HEK293 (cell line): Measurements from ENCODE around the gene MUC2.

Source experiments
- CTCF ChIA-PET: fragments of 350-600 bp; formaldehyde crosslinking; extraction: SDS; loops from one replicate; lab custom pipeline; 2021; ENCODE audit warnings: antibody characterized with exemption; lab: Yijun Ruan, JAX
- POLR2A ChIA-PET: fragments of 300-600 bp; formaldehyde crosslinking; extraction: SDS; loops from one replicate; lab custom pipeline; 2020; ENCODE audit warnings: antibody characterized with exemption, inconsistent platforms; lab: Yijun Ruan, JAX
- H3K27ac ChIP-seq: fragments of 200-500 bp; sonication (Bioruptor generic); 2 replicates; pipeline ENCODE4 v1.5.1; 2014; ENCODE audit warnings: low read depth, low read length, control low read depth, inconsistent platforms; ENCODE audit errors: extremely low read depth
- H3K36me3 ChIP-seq, 2 experiments: fragments of 200-500 bp in 1 of 2; sonication (Bioruptor generic) in 1 of 2; 1 replicate in 1 of 2; 2 replicates in 1 of 2; pipeline ENCODE4 v1.5.1; 2014 to 2017; ENCODE audit warnings: inconsistent platforms in 2 of 2, low read length in 2 of 2; ENCODE audit not compliant: control insufficient read depth in 2 of 2, insufficient read depth in 1 of 2
- H3K4me1 ChIP-seq: fragments of 200-500 bp; sonication (Bioruptor generic); 2 replicates; pipeline ENCODE4 v1.5.1; 2014; ENCODE audit warnings: mild to moderate bottlenecking, low read length, inconsistent platforms; ENCODE audit not compliant: control insufficient read depth, insufficient read depth
- H3K4me3 ChIP-seq: 2 replicates; pipeline ENCODE4 v1.5.1; 2011; ENCODE audit warnings: low read depth, mild to moderate bottlenecking, control low read depth, low read length, moderate library complexity
- H3K9me3 ChIP-seq: fragments of 200-500 bp; sonication (Bioruptor generic); 2 replicates; pipeline ENCODE4 v1.5.1; 2014; ENCODE audit warnings: low read depth, low read length, inconsistent platforms; ENCODE audit not compliant: control insufficient read depth, insufficient read depth
- ATF2 ChIP-seq: fragments of 450-650 bp; formaldehyde crosslinking; IDR thresholded peaks from 2 replicates; pipeline ENCODE4 v1.5.1; 2016; ENCODE audit warnings: missing biosample characterization, missing genetic modification characterization, low read depth
- BCL6B ChIP-seq: fragments of 450-650 bp; formaldehyde crosslinking; IDR thresholded peaks from 2 replicates; pipeline ENCODE4 v1.5.1; 2017; ENCODE audit warnings: missing biosample characterization, missing genetic modification characterization
- GFI1B ChIP-seq: fragments of 450-650 bp; formaldehyde crosslinking; IDR thresholded peaks from 2 replicates; pipeline ENCODE4 v1.5.1; 2016; ENCODE audit warnings: missing biosample characterization, missing genetic modification characterization
- GLI4 ChIP-seq: fragments of 450-650 bp; formaldehyde crosslinking; IDR thresholded peaks from 2 replicates; pipeline ENCODE4 v1.5.1; 2016; ENCODE audit warnings: missing biosample characterization, missing genetic modification characterization
- MYNN ChIP-seq: fragments of 450-650 bp; formaldehyde crosslinking; IDR thresholded peaks from 2 replicates; pipeline ENCODE4 v1.5.1; 2016; ENCODE audit warnings: missing biosample characterization, missing genetic modification characterization, borderline replicate concordance
- PBX3 ChIP-seq: sonication (generic); formaldehyde crosslinking; IDR thresholded peaks from 2 replicates; pipeline ENCODE4 v1.8.1; 2022; ENCODE audit warnings: mild to moderate bottlenecking, moderate library complexity, missing genetic modification reagents
- PRDM2 ChIP-seq: fragments of 450-650 bp; formaldehyde crosslinking; IDR thresholded peaks from 2 replicates; pipeline ENCODE4 v1.5.1; 2016; ENCODE audit warnings: missing biosample characterization, missing genetic modification characterization, borderline replicate concordance
- ZNF221 ChIP-seq: fragments of 450-650 bp; formaldehyde crosslinking; IDR thresholded peaks from 2 replicates; pipeline ENCODE4 v1.5.1; 2017; ENCODE audit warnings: missing biosample characterization, missing genetic modification characterization, borderline replicate concordance
- ZNF426 ChIP-seq: fragments of 450-650 bp; formaldehyde crosslinking; IDR thresholded peaks from 2 replicates; pipeline ENCODE4 v1.5.1; 2017; ENCODE audit warnings: missing biosample characterization, missing genetic modification characterization, mild to moderate bottlenecking, inconsistent platforms, moderate library complexity
- ZNF549 ChIP-seq: fragments of 450-650 bp; IDR thresholded peaks from 2 replicates; pipeline ENCODE4 v1.5.1; 2018; ENCODE audit warnings: missing biosample characterization, missing genetic modification characterization, mild to moderate bottlenecking, inconsistent platforms, moderate library complexity
- ZNF558 ChIP-seq: fragments of 450-650 bp; formaldehyde crosslinking; IDR thresholded peaks from 2 replicates; pipeline ENCODE4 v1.5.1; 2016; ENCODE audit warnings: missing biosample characterization, missing genetic modification characterization
- ZNF645 ChIP-seq: fragments of 450-650 bp; formaldehyde crosslinking; IDR thresholded peaks from 2 replicates; pipeline ENCODE4; 2016; ENCODE audit warnings: missing biosample characterization, missing genetic modification characterization
- ZNF654 ChIP-seq: fragments of 450-650 bp; formaldehyde crosslinking; IDR thresholded peaks from 2 replicates; pipeline ENCODE4 v1.5.1; 2016; ENCODE audit warnings: low read depth, missing biosample characterization, missing genetic modification characterization
- ZNF692 ChIP-seq: fragments of 450-650 bp; formaldehyde crosslinking; IDR thresholded peaks from 2 replicates; pipeline ENCODE4 v1.5.1; 2016; ENCODE audit warnings: missing biosample characterization, missing genetic modification characterization
- ZNF837 ChIP-seq: fragments of 450-650 bp; formaldehyde crosslinking; IDR thresholded peaks from 2 replicates; pipeline ENCODE4 v1.5.1; 2016; ENCODE audit warnings: missing biosample characterization, missing genetic modification characterization

MUC2 gene

GRCh38 chr11:1039481-1040427, 34.9 kb upstream of the MUC2 start (continued):
- TF ChIP-seq PRDM2 = no peak
- no peak for TF ChIP-seq GLI4 (tag by site-specific recombination)
- TF ChIP-seq ZNF645 = no peak
- no peak for TF ChIP-seq ZNF426 (tag by site-specific recombination)

GRCh38 chr11:1040428-1041148, 34.1 kb upstream of the MUC2 start:
- Histone ChIP-seq H3K9me3 (no peaks in the 10 kb centered on the region), H3K27ac (no peak overlapping the region), H3K4me1 (no peaks in the 10 kb centered on the region), H3K4me3 (no peak overlapping the region), H3K36me3 (no peaks in the 10 kb centered on the region)
- ChIA-PET POLR2A (no interaction called here), CTCF (no interaction called here)
- TF ChIP-seq GFI1B (tag by site-specific recombination) (no peak), ZNF221 (tag by site-specific recombination) (no peak), ZNF837 (no peak)

- TF ChIP-seq GLI4 (tag by site-specific recombination) = no peak
- no peak for TF ChIP-seq PBX3 (CRISPR knock-in tag)
- no peak for TF ChIP-seq MYNN (tag by site-specific recombination)
- no peak for TF ChIP-seq BCL6B (tag by site-specific recombination)
- no peak for TF ChIP-seq ZNF558 (tag by site-specific recombination)
- TF ChIP-seq ZNF654 = no peak
- no peak for TF ChIP-seq ZNF549
- TF ChIP-seq ATF2 (tag by site-specific recombination) = no peak
- no peak for TF ChIP-seq ZNF692 (tag by site-specific recombination)
- H3K36me3 ChIP-seq = no peaks in the 10 kb centered on the region
- POLR2A ChIA-PET = no interaction called here
- H3K27ac ChIP-seq = no peak overlapping the region
- H3K4me1 ChIP-seq = no peaks in the 10 kb centered on the region
- no peak overlapping the region for H3K4me3 ChIP-seq
- H3K9me3 ChIP-seq = no peaks in the 10 kb centered on the region
- CTCF ChIA-PET = interaction anchor here (1.3 kb wide), 1 partner anchor 10 kb away, joined by 6 read pairs; no protein-coding TSS in a partner anchor
Observed at GRCh38 chr11:1041149-1041467, 33.6 kb upstream of the MUC2 start.
